GM12878 (cell line): ENCODE data around the gene KDM6A.
"Not testable (repeated sequence)": the region's sequence is repeated elsewhere in the genome, so short reads cannot be mapped to it uniquely, and the experiment has no call there.

Experiments used
- BRCA1 ChIP-seq: IDR thresholded peaks from 2 replicates; pipeline ENCODE4 v1.6.1; 2011; ENCODE audit warnings: low read depth, low read length, improper control_type of control experiment
- EP300 ChIP-seq, 2 experiments: fragments of 150-350 bp in 1 of 2; IDR thresholded peaks; 2 replicates each; pipeline ENCODE4 v1.6.1; 2011 to 2012; ENCODE audit warnings: low read depth in 2 of 2, low read length in 2 of 2, borderline replicate concordance in 1 of 2, improper control_type of control experiment in 1 of 2, inconsistent platforms in 1 of 2; ENCODE audit not compliant: control insufficient read depth in 1 of 2
- PAX5 ChIP-seq: IDR thresholded peaks from 2 replicates; pipeline ENCODE4 v1.6.1; 2011; ENCODE audit warnings: low read depth, low read length, borderline replicate concordance
- POLR2AphosphoS2 ChIP-seq: IDR thresholded peaks from 2 replicates; pipeline ENCODE4 v1.6.1; 2011; ENCODE audit warnings: low read depth, mild to moderate bottlenecking, low read length, improper control_type of control experiment, moderate library complexity
- POLR2AphosphoS5 ChIP-seq: IDR thresholded peaks from 2 replicates; pipeline ENCODE4 v1.6.1; 2011; ENCODE audit warnings: mild to moderate bottlenecking, low read length, inconsistent platforms
- RFX5 ChIP-seq: IDR thresholded peaks from 2 replicates; pipeline ENCODE4 v1.6.1; 2011; ENCODE audit warnings: low read depth, low read length, improper control_type of control experiment
- TF ChIP-seq, protein P1 (sequence below): fragments of 150-350 bp; IDR thresholded peaks from 2 replicates; pipeline ENCODE4 v1.6.1; 2014; ENCODE audit warnings: mild to moderate bottlenecking, low read depth, low read length
- TF ChIP-seq, protein P2 (sequence below), 3 experiments: IDR thresholded peaks in 2 of 3; conservative IDR thresholded peaks in 1 of 3; 2 replicates each; pipeline ENCODE4 v1.5.1; 2011; ENCODE audit warnings: low read depth in 3 of 3, low read length in 3 of 3, mild to moderate bottlenecking in 3 of 3, control low read depth in 2 of 3, moderate library complexity in 2 of 3, inconsistent platforms in 1 of 3, mixed read lengths in 1 of 3; ENCODE audit not compliant: control insufficient read depth in 2 of 3, insufficient read depth in 1 of 3; ENCODE audit errors: extremely low read depth in 1 of 3

- TF ChIP-seq POLR2AphosphoS5; POLR2AphosphoS2; RFX5; BRCA1; EP300 (IDR thresholded peaks at IDR 0.05; ENCODE audit: borderline replicate concordance in 1 of 2, control insufficient read depth in 1 of 2, low read depth in 2 of 2, low read length in 2 of 2); PAX5: not testable (repeated sequence)
- TF ChIP-seq, protein P1, sequence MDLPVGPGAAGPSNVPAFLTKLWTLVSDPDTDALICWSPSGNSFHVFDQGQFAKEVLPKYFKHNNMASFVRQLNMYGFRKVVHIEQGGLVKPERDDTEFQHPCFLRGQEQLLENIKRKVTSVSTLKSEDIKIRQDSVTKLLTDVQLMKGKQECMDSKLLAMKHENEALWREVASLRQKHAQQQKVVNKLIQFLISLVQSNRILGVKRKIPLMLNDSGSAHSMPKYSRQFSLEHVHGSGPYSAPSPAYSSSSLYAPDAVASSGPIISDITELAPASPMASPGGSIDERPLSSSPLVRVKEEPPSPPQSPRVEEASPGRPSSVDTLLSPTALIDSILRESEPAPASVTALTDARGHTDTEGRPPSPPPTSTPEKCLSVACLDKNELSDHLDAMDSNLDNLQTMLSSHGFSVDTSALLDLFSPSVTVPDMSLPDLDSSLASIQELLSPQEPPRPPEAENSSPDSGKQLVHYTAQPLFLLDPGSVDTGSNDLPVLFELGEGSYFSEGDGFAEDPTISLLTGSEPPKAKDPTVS: not testable (repeated sequence)
- TF ChIP-seq, protein P2, sequence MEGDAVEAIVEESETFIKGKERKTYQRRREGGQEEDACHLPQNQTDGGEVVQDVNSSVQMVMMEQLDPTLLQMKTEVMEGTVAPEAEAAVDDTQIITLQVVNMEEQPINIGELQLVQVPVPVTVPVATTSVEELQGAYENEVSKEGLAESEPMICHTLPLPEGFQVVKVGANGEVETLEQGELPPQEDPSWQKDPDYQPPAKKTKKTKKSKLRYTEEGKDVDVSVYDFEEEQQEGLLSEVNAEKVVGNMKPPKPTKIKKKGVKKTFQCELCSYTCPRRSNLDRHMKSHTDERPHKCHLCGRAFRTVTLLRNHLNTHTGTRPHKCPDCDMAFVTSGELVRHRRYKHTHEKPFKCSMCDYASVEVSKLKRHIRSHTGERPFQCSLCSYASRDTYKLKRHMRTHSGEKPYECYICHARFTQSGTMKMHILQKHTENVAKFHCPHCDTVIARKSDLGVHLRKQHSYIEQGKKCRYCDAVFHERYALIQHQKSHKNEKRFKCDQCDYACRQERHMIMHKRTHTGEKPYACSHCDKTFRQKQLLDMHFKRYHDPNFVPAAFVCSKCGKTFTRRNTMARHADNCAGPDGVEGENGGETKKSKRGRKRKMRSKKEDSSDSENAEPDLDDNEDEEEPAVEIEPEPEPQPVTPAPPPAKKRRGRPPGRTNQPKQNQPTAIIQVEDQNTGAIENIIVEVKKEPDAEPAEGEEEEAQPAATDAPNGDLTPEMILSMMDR (IDR thresholded peaks at IDR 0.05 in 2 of 3, conservative IDR thresholded peaks at IDR 0.05 in 1 of 3; ENCODE audit: control insufficient read depth in 2 of 3, extremely low read depth in 1 of 3, insufficient read depth in 1 of 3, low read depth in 3 of 3, low read length in 3 of 3): not testable (repeated sequence)
Measured at GRCh38 chrX:44850891-44851290, 22.1 kb upstream of the KDM6A start.
